Ishikawa (cell line): ENCODE measurements around the gene CAD.

Source experiments
- CEBPB ChIP-seq: IDR thresholded peaks from 2 replicates; pipeline ENCODE4 v1.6.1; 2012
- CREB1 ChIP-seq: IDR thresholded peaks from 2 replicates; pipeline ENCODE4 v1.6.1; 2012; ENCODE audit warnings: low read depth
- EGR1 ChIP-seq: IDR thresholded peaks from 2 replicates; pipeline ENCODE4 v1.6.1; 2012
- EP300 ChIP-seq: IDR thresholded peaks from 2 replicates; pipeline ENCODE4 v1.6.1; 2012; ENCODE audit warnings: borderline replicate concordance
- FOXM1 ChIP-seq: IDR thresholded peaks from 2 replicates; pipeline ENCODE4 v1.6.1; 2012; ENCODE audit warnings: low read depth, borderline replicate concordance
- MAX ChIP-seq: IDR thresholded peaks from 2 replicates; pipeline ENCODE4 v1.6.1; 2012
- NFIC ChIP-seq: IDR thresholded peaks from 2 replicates; pipeline ENCODE4 v1.6.1; 2012
- RAD21 ChIP-seq: IDR thresholded peaks from 2 replicates; pipeline ENCODE4 v1.6.1; 2012; ENCODE audit warnings: low read depth
- TAF1 ChIP-seq: IDR thresholded peaks from 2 replicates; pipeline ENCODE4 v1.6.1; 2012; ENCODE audit warnings: low read depth, mild to moderate bottlenecking
- TCF12 ChIP-seq: IDR thresholded peaks from 2 replicates; pipeline ENCODE4 v1.6.1; 2012; ENCODE audit warnings: low read depth
- TEAD4 ChIP-seq: IDR thresholded peaks from 2 replicates; pipeline ENCODE4 v1.6.1; 2012
- USF1 ChIP-seq: IDR thresholded peaks from 2 replicates; pipeline ENCODE4 v1.6.1; 2012
- YY1 ChIP-seq: IDR thresholded peaks from 2 replicates; pipeline ENCODE4 v1.6.1; 2012; ENCODE audit warnings: low read depth
- ZBTB7A ChIP-seq: IDR thresholded peaks from 2 replicates; pipeline ENCODE4 v1.6.1; 2012; ENCODE audit warnings: low read depth
- TF ChIP-seq, protein P1 (sequence below): IDR thresholded peaks from 2 replicates; pipeline ENCODE4 v1.6.1; 2012; ENCODE audit warnings: low read depth, mild to moderate bottlenecking

Gene CAD

DNA sequence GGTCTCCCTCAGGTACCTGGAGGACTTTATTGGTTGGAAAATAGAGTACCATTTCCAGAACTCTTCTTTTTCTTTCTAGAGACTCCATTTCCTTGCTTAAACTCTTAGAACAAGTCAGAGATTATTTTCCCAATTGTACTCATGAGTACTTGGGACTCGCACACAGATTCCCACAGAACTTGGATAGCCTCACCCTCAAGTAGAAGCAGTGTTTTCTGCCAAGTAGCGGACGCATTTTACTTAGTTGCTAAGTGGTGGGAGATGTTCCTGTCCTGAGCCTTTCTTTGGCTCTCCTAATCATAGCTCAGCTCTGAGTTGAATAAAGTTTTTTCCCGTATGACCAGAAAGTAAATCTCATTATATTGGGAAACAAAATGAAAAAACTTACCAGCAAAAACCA, 28.5 kb downstream of the CAD start:
- TF ChIP-seq TEAD4 = no peak
- no peak for TF ChIP-seq TAF1
- TF ChIP-seq EGR1 = no peak
- TF ChIP-seq YY1 = no peak
- no peak for TF ChIP-seq CREB1
- TF ChIP-seq EP300 = no peak
- no peak for TF ChIP-seq TCF12
- no peak for TF ChIP-seq FOXM1
- TF ChIP-seq CEBPB = no peak
- no peak for TF ChIP-seq ZBTB7A
- no peak for TF ChIP-seq USF1
- no peak for TF ChIP-seq RAD21
- TF ChIP-seq, protein P1, sequence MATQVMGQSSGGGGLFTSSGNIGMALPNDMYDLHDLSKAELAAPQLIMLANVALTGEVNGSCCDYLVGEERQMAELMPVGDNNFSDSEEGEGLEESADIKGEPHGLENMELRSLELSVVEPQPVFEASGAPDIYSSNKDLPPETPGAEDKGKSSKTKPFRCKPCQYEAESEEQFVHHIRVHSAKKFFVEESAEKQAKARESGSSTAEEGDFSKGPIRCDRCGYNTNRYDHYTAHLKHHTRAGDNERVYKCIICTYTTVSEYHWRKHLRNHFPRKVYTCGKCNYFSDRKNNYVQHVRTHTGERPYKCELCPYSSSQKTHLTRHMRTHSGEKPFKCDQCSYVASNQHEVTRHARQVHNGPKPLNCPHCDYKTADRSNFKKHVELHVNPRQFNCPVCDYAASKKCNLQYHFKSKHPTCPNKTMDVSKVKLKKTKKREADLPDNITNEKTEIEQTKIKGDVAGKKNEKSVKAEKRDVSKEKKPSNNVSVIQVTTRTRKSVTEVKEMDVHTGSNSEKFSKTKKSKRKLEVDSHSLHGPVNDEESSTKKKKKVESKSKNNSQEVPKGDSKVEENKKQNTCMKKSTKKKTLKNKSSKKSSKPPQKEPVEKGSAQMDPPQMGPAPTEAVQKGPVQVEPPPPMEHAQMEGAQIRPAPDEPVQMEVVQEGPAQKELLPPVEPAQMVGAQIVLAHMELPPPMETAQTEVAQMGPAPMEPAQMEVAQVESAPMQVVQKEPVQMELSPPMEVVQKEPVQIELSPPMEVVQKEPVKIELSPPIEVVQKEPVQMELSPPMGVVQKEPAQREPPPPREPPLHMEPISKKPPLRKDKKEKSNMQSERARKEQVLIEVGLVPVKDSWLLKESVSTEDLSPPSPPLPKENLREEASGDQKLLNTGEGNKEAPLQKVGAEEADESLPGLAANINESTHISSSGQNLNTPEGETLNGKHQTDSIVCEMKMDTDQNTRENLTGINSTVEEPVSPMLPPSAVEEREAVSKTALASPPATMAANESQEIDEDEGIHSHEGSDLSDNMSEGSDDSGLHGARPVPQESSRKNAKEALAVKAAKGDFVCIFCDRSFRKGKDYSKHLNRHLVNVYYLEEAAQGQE = no peak
- TF ChIP-seq MAX = no peak
- TF ChIP-seq NFIC = no peak

DNA sequence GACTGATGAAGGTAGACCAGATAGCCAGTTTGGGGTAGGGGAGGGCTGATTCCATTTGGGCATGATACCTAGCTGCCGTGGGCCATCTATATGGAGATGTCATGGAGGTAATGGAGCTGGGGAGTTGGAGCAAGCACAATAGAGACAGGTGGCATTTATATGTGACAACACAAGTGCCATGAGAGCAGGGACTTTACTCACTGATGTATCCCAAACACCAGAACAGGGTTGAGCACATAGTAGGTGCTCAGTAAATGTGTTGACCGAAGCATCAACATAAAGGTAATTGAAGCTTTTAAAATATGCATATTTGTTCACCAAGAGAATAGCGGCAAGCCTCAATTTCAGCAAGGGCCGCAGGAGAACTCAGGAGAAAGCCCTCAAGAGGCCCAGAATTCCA, 30.7 kb downstream of the CAD start:
- TF ChIP-seq, protein P1 = no peak
- no peak for TF ChIP-seq TAF1
- TF ChIP-seq ZBTB7A = no peak
- no peak for TF ChIP-seq MAX
- TF ChIP-seq CREB1 = no peak
- no peak for TF ChIP-seq TEAD4
- no peak for TF ChIP-seq FOXM1
- no peak for TF ChIP-seq YY1
- no peak for TF ChIP-seq TCF12
- TF ChIP-seq NFIC = no peak
- no peak for TF ChIP-seq USF1
- TF ChIP-seq EP300 = no peak
- no peak for TF ChIP-seq CEBPB
- no peak for TF ChIP-seq EGR1
- TF ChIP-seq RAD21 = no peak

DNA sequence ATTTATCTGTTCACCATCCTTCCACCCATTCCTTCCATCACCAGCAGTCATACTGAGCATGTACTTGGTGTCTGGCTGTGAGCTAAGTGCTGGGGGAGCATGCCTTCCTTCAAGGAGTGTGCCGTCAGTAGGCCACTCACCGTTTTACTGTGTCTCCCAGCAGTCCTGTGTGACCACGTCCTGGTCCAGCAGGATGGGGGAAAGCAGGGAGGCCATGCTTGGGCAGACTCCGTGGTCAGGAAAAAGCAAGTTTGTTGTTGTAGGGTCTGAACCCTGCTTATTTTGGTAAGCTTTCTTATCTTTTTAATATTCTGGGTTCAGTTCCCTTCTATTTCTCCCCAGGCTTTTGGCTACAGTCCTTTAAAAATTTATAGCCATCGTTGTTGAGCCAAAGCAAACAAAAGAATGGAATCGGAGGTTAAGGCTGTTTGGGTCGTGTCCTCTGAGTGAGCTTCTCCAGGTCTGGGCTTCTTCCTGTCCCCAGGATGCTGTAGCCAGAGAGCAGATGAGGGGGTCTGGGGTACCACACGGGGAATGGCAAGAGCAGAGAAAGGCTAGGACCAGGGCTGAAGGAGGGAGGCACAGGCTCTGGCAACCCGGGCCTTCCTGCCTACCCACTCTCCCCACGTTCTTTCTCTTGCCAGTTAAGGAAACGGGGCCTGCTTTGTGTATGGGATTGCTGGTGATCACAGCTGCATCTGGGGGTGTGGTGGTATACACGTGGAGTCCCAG, 32.2 kb downstream of the CAD start:
- TF ChIP-seq TCF12 = no peak
- TF ChIP-seq RAD21 = no peak
- no peak for TF ChIP-seq CEBPB
- no peak for TF ChIP-seq TAF1
- no peak for TF ChIP-seq FOXM1
- TF ChIP-seq EGR1 = no peak
- TF ChIP-seq EP300 = no peak
- no peak for TF ChIP-seq USF1
- TF ChIP-seq YY1 = no peak
- TF ChIP-seq MAX = no peak
- no peak for TF ChIP-seq NFIC
- TF ChIP-seq ZBTB7A = no peak
- TF ChIP-seq TEAD4 = no peak
- TF ChIP-seq, protein P1 = no peak
- TF ChIP-seq CREB1 = no peak
